Endothelial cell of umbilical vein (primary cell): ENCODE data around the gene TRAF3. TPM values are rescaled to one million over a fixed set of nuclear protein-coding genes. Genes with fewer than 3 reads are reported as not detected.

Source experiments
- BruUV-seq: library from RNA; stranded (reverse); fragments of 400-500 nt; replicated peaks from 2 replicates; lab custom pipeline; 2021; lab: Mats Ljungman, UMichigan
- CTCF ChIA-PET: fragments of 300-600, 350-600 bp; sonication (Branson Sonifier 250); formaldehyde crosslinking; loops from one replicate; lab custom pipeline; 2021; ENCODE audit warnings: antibody characterized with exemption, inconsistent platforms; lab: Charles Lee
- POLR2A ChIA-PET: fragments of 300-600, 350-600 bp; sonication (Branson Sonifier 250); formaldehyde crosslinking; loops from one replicate; lab custom pipeline; 2021; ENCODE audit warnings: antibody characterized with exemption, inconsistent platforms; lab: Charles Lee
- DNase-seq: peaks from one replicate; pipeline ENCODE4 v3.0.0-alpha.2; 2011; ENCODE audit warnings: low read depth, low spot score
- FAIRE-seq: peaks from 2 replicates; lab custom pipeline; 2011; peaks lifted over from hg19 to GRCh38; lab: Jason Lieb, UNC
- H2AFZ ChIP-seq: 2 replicates; pipeline ENCODE4 v1.6.0; 2012; ENCODE audit warnings: low read depth, low read length, control low read depth, inconsistent platforms
- H3K27ac ChIP-seq: 2 replicates; pipeline ENCODE4 v1.5.1; 2011; ENCODE audit warnings: low read depth, mild to moderate bottlenecking, control low read depth, low read length, moderate library complexity; ENCODE audit not compliant: insufficient read depth
- H3K27me3 ChIP-seq, 2 experiments: 2 replicates each; pipeline versions ENCODE4 v1.6.0 to v1.6.1; 2011; ENCODE audit warnings: low read length in 2 of 2, mixed read lengths in 1 of 2; ENCODE audit not compliant: control insufficient read depth in 2 of 2, insufficient read depth in 2 of 2
- H3K36me3 ChIP-seq, 2 experiments: 2 replicates in 1 of 2; 3 replicates in 1 of 2; pipeline ENCODE4 v1.5.1; 2011; ENCODE audit warnings: low read length in 2 of 2, mild to moderate bottlenecking in 1 of 2, moderate library complexity in 1 of 2; ENCODE audit not compliant: control insufficient read depth in 2 of 2, insufficient read depth in 2 of 2; ENCODE audit errors: extremely low read depth in 1 of 2
- H3K4me1 ChIP-seq: 3 replicates; pipeline ENCODE4 v1.5.1; 2011; ENCODE audit warnings: mild to moderate bottlenecking, low read length; ENCODE audit not compliant: control insufficient read depth, insufficient read depth; ENCODE audit errors: extremely low read depth
- H3K4me2 ChIP-seq: 2 replicates; pipeline ENCODE4 v1.6.1; 2011; ENCODE audit warnings: low read length, control low read depth, mixed read lengths; ENCODE audit not compliant: insufficient read depth
- H3K4me3 ChIP-seq, 3 experiments: fragments of 200-600 bp in 1 of 3; sonication (generic), shearing (Covaris generic) in 1 of 3; replicated peaks in 1 of 3; 2 replicates each; pipeline ENCODE4 v1.5.1; 2011 to 2016; ENCODE audit warnings: control low read depth in 3 of 3, low read length in 3 of 3, mild to moderate bottlenecking in 2 of 3, inconsistent platforms in 1 of 3, low read depth in 1 of 3, moderate library complexity in 1 of 3; ENCODE audit not compliant: insufficient read depth in 1 of 3
- H3K79me2 ChIP-seq: 2 replicates; pipeline ENCODE4 v1.6.0; 2012; ENCODE audit warnings: low read length, inconsistent platforms; ENCODE audit not compliant: control insufficient read depth, insufficient read depth
- H3K9ac ChIP-seq: replicated peaks from 2 replicates; pipeline ENCODE3; 2011; ENCODE audit warnings: low read length, control low read depth; ENCODE audit not compliant: insufficient read depth; ENCODE audit errors: extremely low read depth
- H3K9me1 ChIP-seq: replicated peaks from 3 replicates; pipeline ENCODE4 v1.6.0; 2011; ENCODE audit warnings: mild to moderate bottlenecking, low read length; ENCODE audit not compliant: control insufficient read depth, insufficient read depth; ENCODE audit errors: extremely low read depth
- H3K9me3 ChIP-seq: replicated peaks from 2 replicates; pipeline ENCODE4 v1.5.1; 2012; ENCODE audit warnings: low read length, inconsistent platforms; ENCODE audit not compliant: control insufficient read depth, insufficient read depth
- H4K20me1 ChIP-seq: replicated peaks from 2 replicates; pipeline ENCODE3; 2011; ENCODE audit warnings: mild to moderate bottlenecking, low read length; ENCODE audit not compliant: control insufficient read depth, insufficient read depth; ENCODE audit errors: extremely low read depth
- CTCF ChIP-seq, 2 donors: IDR thresholded peaks; 1 replicate in 1 of 2; 2 replicates in 1 of 2; pipeline ENCODE4 v1.5.1; 2011; ENCODE audit warnings: low read length in 2 of 2, mild to moderate bottlenecking in 2 of 2, moderate library complexity in 2 of 2, control low read depth in 1 of 2, inconsistent platforms in 1 of 2, low read depth in 1 of 2; ENCODE audit not compliant: insufficient read depth in 1 of 2; ENCODE audit errors: extremely low read depth in 1 of 2
- EZH2 ChIP-seq: IDR thresholded peaks from 2 replicates; pipeline ENCODE4 v1.6.1; 2012; ENCODE audit warnings: borderline replicate concordance, low read depth, mild to moderate bottlenecking, moderate library complexity, low read length, inconsistent platforms; ENCODE audit not compliant: severe bottlenecking
- FOS ChIP-seq: IDR thresholded peaks from 2 replicates; pipeline ENCODE4 v1.6.1; 2011; ENCODE audit warnings: mild to moderate bottlenecking, low read length, moderate library complexity, borderline replicate concordance; ENCODE audit not compliant: insufficient read depth
- GATA2 ChIP-seq: IDR thresholded peaks from 2 replicates; pipeline ENCODE4 v1.7.0; 2011; ENCODE audit warnings: low read depth, mild to moderate bottlenecking, moderate library complexity, mixed read lengths, low read length; ENCODE audit not compliant: insufficient read length, insufficient read depth
- JUN ChIP-seq: IDR thresholded peaks from 2 replicates; pipeline ENCODE4 v1.6.1; 2011; ENCODE audit warnings: borderline replicate concordance, low read depth; ENCODE audit not compliant: insufficient read length, insufficient read depth
- MYC ChIP-seq: IDR thresholded peaks from one replicate; pipeline ENCODE4 v1.6.1; 2011; ENCODE audit warnings: mild to moderate bottlenecking, low read depth, low read length
- POLR2A ChIP-seq: IDR thresholded peaks from 2 replicates; pipeline ENCODE4 v1.6.1; 2012; ENCODE audit warnings: low read depth, mild to moderate bottlenecking, control low read depth, low read length
- POLR2AphosphoS5 ChIP-seq: IDR thresholded peaks from 2 replicates; pipeline ENCODE4 v1.6.1; 2012; ENCODE audit warnings: low read depth, mild to moderate bottlenecking, control low read depth, low read length, moderate library complexity; ENCODE audit not compliant: insufficient read depth
- dilution Hi-C: fragments of 300-500 bp; cut with MboI; formaldehyde crosslinking; loops from one replicate; pipeline ENCODE4 v1.15.0; 2019; ENCODE audit warnings: low sequenced_read_pairs; ENCODE audit not compliant: extremely low pct_ligation_motif_present
- intact Hi-C: fragments of 100-400 bp; cut with micrococcal nuclease; formaldehyde crosslinking; loops from one replicate; pipeline ENCODE4 v1.10.0; 2022
- polyA plus RNA-seq, 4 experiments: library from polyadenylated mRNA; depleted of rRNA in 3 of 4; stranded (reverse) in 3 of 4; unstranded in 1 of 4; fragments of >200 nt; gene quantifications; 2 replicates each; pipeline versions ENCODE4 v1.2.1 to v1.2.3, GENCODE V29; 2011 to 2012; ENCODE audit warnings: missing spikeins in 1 of 4
- total RNA-seq: library from RNA; stranded (reverse); gene quantifications from 2 replicates; pipeline ENCODE4 v1.2.3, GENCODE V29; 2021
- TF ChIP-seq, protein P1 (sequence below): IDR thresholded peaks from 2 replicates; pipeline ENCODE4 v1.6.1; 2011; ENCODE audit not compliant: insufficient read depth, insufficient read length

Gene TRAF3
- total and polyA plus RNA-seq, 2 donors (not counting 3 experiments of a cell fraction or from before 2014, with no cell fraction given) = 14.4 to 27.6 TPM

GRCh38 chr14:102802834-102803523 lies 25.7 kb downstream of the TRAF3 start:
- no peak for FAIRE-seq
- no peak for DNase-seq
- dilution Hi-C loops = no loop called here
- no peak overlapping the region for H3K9ac ChIP-seq
- intact Hi-C loops = no loop called here
- H4K20me1 ChIP-seq = no peaks in the 10 kb centered on the region
- TF ChIP-seq FOS (no peak), MYC (no peak), GATA2 (no peak), POLR2A (no peak), EZH2 (no peak), CTCF (IDR thresholded peaks at IDR 0.05; ENCODE audit: extremely low read depth in 1 of 2, insufficient read depth in 1 of 2, low read depth in 1 of 2, low read length in 2 of 2) (no peak), POLR2AphosphoS5 (no peak), JUN (no peak)
- TF ChIP-seq, protein P1, sequence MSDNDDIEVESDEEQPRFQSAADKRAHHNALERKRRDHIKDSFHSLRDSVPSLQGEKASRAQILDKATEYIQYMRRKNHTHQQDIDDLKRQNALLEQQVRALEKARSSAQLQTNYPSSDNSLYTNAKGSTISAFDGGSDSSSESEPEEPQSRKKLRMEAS = no peak
- POLR2A ChIA-PET = interaction anchor here (0.7 kb wide), 1 partner anchor 198 kb away, joined by 3 read pairs; no protein-coding TSS in a partner anchor
- H3K4me3 ChIP-seq = no peak overlapping the region
- no peaks in the 10 kb centered on the region for H3K4me1 ChIP-seq
- BruUV-seq = no TSS peak
- no peak overlapping the region for H2AFZ ChIP-seq
- CTCF ChIA-PET = interaction anchor here (1.1 kb wide), 1 partner anchor 30 kb away, joined by 4 read pairs; no protein-coding TSS in a partner anchor
- no peaks in the 10 kb centered on the region for H3K36me3 ChIP-seq
- H3K4me2 ChIP-seq = no peak overlapping the region
- no peaks in the 10 kb centered on the region for H3K9me3 ChIP-seq
- no peaks in the 10 kb centered on the region for H3K27me3 ChIP-seq
- H3K27ac ChIP-seq = no peak overlapping the region
- H3K79me2 ChIP-seq = peaks cover 42% of the 10 kb centered on the region
- H3K9me1 ChIP-seq = no peaks in the 10 kb centered on the region
